ENCODE results near the gene XPNPEP1.

DNA sequence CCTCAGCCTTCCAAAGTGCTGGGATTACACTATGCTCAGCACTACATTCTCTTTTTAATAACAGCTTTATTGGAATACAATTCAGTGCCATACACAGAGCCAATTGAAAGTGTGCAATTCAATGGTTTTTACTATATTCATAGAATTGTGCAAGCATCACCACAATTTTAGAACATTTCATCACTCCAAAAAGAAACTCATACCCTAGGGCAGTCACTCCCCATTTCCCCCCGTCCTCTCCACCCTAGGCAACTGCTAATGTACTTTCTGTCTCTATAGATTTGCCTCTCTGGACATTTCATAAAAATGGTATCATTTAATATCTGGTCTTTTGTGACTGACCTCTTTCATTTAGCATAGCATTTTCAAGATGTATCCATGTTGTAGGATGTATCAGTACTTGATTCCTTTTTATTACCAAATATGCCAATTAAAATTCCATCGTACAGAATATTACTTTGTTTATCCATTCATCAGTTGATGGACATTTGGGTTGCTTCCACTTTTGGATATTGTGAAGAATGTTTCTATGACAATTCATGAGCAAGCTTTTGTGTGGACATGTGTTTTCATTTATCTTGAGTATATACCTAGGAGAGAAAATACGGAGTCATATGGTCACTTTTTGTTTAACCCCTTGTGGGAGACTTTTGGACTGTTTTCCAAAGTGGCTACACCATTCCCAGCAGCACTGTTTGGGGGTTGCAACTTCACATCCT, 6.3 kb upstream of the XPNPEP1 start:
- TF ChIP-seq, protein P1, sequence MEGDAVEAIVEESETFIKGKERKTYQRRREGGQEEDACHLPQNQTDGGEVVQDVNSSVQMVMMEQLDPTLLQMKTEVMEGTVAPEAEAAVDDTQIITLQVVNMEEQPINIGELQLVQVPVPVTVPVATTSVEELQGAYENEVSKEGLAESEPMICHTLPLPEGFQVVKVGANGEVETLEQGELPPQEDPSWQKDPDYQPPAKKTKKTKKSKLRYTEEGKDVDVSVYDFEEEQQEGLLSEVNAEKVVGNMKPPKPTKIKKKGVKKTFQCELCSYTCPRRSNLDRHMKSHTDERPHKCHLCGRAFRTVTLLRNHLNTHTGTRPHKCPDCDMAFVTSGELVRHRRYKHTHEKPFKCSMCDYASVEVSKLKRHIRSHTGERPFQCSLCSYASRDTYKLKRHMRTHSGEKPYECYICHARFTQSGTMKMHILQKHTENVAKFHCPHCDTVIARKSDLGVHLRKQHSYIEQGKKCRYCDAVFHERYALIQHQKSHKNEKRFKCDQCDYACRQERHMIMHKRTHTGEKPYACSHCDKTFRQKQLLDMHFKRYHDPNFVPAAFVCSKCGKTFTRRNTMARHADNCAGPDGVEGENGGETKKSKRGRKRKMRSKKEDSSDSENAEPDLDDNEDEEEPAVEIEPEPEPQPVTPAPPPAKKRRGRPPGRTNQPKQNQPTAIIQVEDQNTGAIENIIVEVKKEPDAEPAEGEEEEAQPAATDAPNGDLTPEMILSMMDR (IDR thresholded peaks at IDR 0.05), result no peak
- TF ChIP-seq POLR2A (IDR thresholded peaks at IDR 0.05), result no peak
